Activated B cell treated with CpG ODN at 0.5 μM for 24 hours (primary cell): ENCODE measurements around the gene CAMP. TPM values are rescaled to one million over a fixed set of nuclear protein-coding genes. Genes with fewer than 3 reads are reported as not detected.
A peak's percentile ranks its signal among the peaks of the same experiment; 100 is the strongest.

ENCODE experiments used
- ATAC-seq: fragments of 200-7000 bp; cut with Tn5 transposase; one replicate; pipeline ENCODE4 v1.10.0; 2021; ENCODE audit warnings: low read depth, mild to moderate bottlenecking, moderate library complexity
- CTCF ChIA-PET: fragments of 350-600 bp; sonication (Branson Sonifier 250); formaldehyde crosslinking; loops from one replicate; lab custom pipeline; 2021; ENCODE audit warnings: antibody characterized with exemption; lab: Charles Lee
- POLR2A ChIA-PET: fragments of 350-600 bp; sonication (Branson Sonifier 250); formaldehyde crosslinking; loops from one replicate; lab custom pipeline; 2021; ENCODE audit warnings: antibody characterized with exemption; lab: Charles Lee
- DNase-seq: peaks from one replicate; pipeline ENCODE4 v3.0.0; 2022
- H3K27ac Mint-ChIP-seq: one replicate; pipeline ENCODE4 v1.8.0; 2020; ENCODE audit warnings: mixed read lengths
- H3K27me3 Mint-ChIP-seq: one replicate; pipeline ENCODE4 v1.8.0; 2021; ENCODE audit warnings: mixed read lengths
- H3K36me3 Mint-ChIP-seq: one replicate; pipeline ENCODE4 v1.8.0; 2021; ENCODE audit warnings: low read depth, mixed read lengths
- H3K4me1 Mint-ChIP-seq: one replicate; pipeline ENCODE4 v1.8.0; 2021; ENCODE audit warnings: mixed read lengths
- H3K4me3 Mint-ChIP-seq: one replicate; pipeline ENCODE4 v1.8.0; 2020; ENCODE audit warnings: mild to moderate bottlenecking, mixed read lengths
- H3K9me3 Mint-ChIP-seq: one replicate; pipeline ENCODE4 v1.8.0; 2020; ENCODE audit warnings: mixed read lengths
- CTCF ChIP-seq: fragments of 200-600 bp; IDR thresholded peaks from one replicate; pipeline ENCODE4 v1.8.0; 2022; ENCODE audit warnings: antibody characterized with exemption, mild to moderate bottlenecking
- intact Hi-C: fragments of 100-400 bp; cut with micrococcal nuclease; formaldehyde crosslinking; loops from one replicate; pipeline ENCODE4 v1.15.1; 2024
- total RNA-seq: library from RNA; stranded (reverse); gene quantifications from 2 replicates; pipeline ENCODE4 v1.2.3, GENCODE V29; 2022

CAMP gene
- 0.29 TPM in 1 of 2 replicates, not detected in the other for total RNA-seq

GRCh38 chr3:48222616-48223513, at the start of gene CAMP:
CAMP (plus strand) TSS chr3:48223495; CDS start chr3:48223512, 17 bp downstream.
- Mint-ChIP-seq H3K4me3 (peak within 1 kb of the TSS; percentile 44), H3K27ac (peak within 1 kb of the TSS; percentile 73), H3K27me3 (no peaks in the 10 kb centered on the region), H3K36me3 (no peaks in the 10 kb centered on the region), H3K4me1 (peaks cover 65% of the 10 kb centered on the region), H3K9me3 (no peaks in the 10 kb centered on the region)
- ChIA-PET CTCF (no interaction called here), POLR2A (interaction anchor here (0.6 to 2.1 kb wide), 3 partner anchors 18 to 1146 kb away, joined by 3 to 10 read pairs (median 7); partner anchors contain the start of gene ZNF589)
- ATAC-seq: peak; percentile 71
- intact Hi-C loops: no loop called here
- DNase-seq: no peak
- TF ChIP-seq CTCF: no peak

- POLR2A ChIA-PET: no interaction called here
- no peak for TF ChIP-seq CTCF
- Mint-ChIP-seq H3K9me3 (no peaks in the 10 kb centered on the region), H3K27ac (no peak overlapping the region), H3K36me3 (no peaks in the 10 kb centered on the region), H3K4me3 (no peak overlapping the region), H3K4me1 (no peaks in the 10 kb centered on the region), H3K27me3 (no peaks in the 10 kb centered on the region)
- intact Hi-C loops: no loop called here
- ATAC-seq: no peak
- no peak for DNase-seq
- CTCF ChIA-PET: no interaction called here
These were observed 45.2 kb upstream of the CAMP start for GRCh38 chr3:48178072-48178471.

GRCh38 chr3:48180021-48180420, 43.3 kb upstream of the CAMP start:
- DNase-seq: no peak

GRCh38 chr3:48180531-48181253, 42.6 kb upstream of the CAMP start:
- no peak for TF ChIP-seq CTCF

More at GRCh38 chr3:48180021-48180420, 43.3 kb upstream of the CAMP start:
- ATAC-seq: no peak
- no peak overlapping the region for H3K4me3 Mint-ChIP-seq
- POLR2A ChIA-PET: no interaction called here
- H3K4me1 Mint-ChIP-seq: no peaks in the 10 kb centered on the region
- H3K27ac Mint-ChIP-seq: no peak overlapping the region
- no peaks in the 10 kb centered on the region for H3K9me3 Mint-ChIP-seq
- no peaks in the 10 kb centered on the region for H3K27me3 Mint-ChIP-seq
- CTCF ChIA-PET: no interaction called here
- no peaks in the 10 kb centered on the region for H3K36me3 Mint-ChIP-seq
- TF ChIP-seq CTCF: no peak
- intact Hi-C loops: no loop called here

GRCh38 chr3:48184299-48184698, 39.0 kb upstream of the CAMP start:
- Mint-ChIP-seq H3K4me3 (no peak overlapping the region), H3K36me3 (no peaks in the 10 kb centered on the region), H3K4me1 (peaks cover 13% of the 10 kb centered on the region), H3K27ac (no peak overlapping the region), H3K27me3 (peaks cover 9% of the 10 kb centered on the region), H3K9me3 (no peaks in the 10 kb centered on the region)
- no peak for TF ChIP-seq CTCF
- DNase-seq (no peak), ATAC-seq (no peak)
- intact Hi-C loops: no loop called here
- ChIA-PET POLR2A (no interaction called here), CTCF (no interaction called here)

More at GRCh38 chr3:48180531-48181253, 42.6 kb upstream of the CAMP start:
- ChIA-PET CTCF (no interaction called here), POLR2A (no interaction called here)
- Mint-ChIP-seq H3K4me3 (no peak overlapping the region), H3K9me3 (no peaks in the 10 kb centered on the region), H3K4me1 (no peaks in the 10 kb centered on the region), H3K27me3 (no peaks in the 10 kb centered on the region), H3K36me3 (no peaks in the 10 kb centered on the region), H3K27ac (no peak overlapping the region)
- no peak for DNase-seq
- intact Hi-C loops: no loop called here
- no peak for ATAC-seq
